AG09319 (cell line): ENCODE measurements around the gene KRT86.

Experiments used
- DNase-seq: peaks from one replicate; pipeline ENCODE4 v3.0.0-alpha.2; 2010; ENCODE audit warnings: low read depth; ENCODE audit errors: extremely low read depth
- CTCF ChIP-seq: IDR thresholded peaks from 2 replicates; pipeline ENCODE4 v1.5.1; 2011; ENCODE audit warnings: low read depth, mild to moderate bottlenecking, inconsistent platforms, low read length, moderate library complexity

Gene KRT86

DNA sequence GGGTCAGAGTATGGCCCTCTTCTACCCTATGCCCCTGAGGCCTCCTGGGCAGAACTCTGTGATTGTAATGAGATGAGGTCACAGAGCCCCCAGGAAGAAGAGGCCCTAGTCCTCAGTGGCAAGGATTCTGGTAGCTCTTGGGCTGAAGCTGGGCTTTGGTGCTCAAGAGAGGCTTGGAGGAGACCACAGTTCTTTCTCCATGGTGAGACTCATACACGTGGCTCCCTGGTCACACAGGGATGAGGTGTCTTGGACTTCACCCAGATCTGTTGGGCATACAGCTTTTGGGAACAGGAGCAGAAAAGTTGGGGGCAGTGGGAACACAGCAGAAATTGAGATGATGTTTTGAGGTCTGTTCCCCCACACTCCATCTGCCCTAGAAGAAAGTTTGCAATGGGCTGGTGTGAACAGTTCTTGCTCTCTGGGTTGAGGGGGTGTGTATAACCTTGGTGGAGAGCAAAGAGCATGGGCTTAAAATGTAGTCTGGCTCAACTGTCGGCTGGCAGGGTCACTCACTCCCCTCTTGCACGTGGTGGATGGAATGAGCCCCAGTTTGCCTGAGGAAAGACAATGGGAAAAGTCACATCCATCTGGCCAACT, at the start of gene KRT86:
Gene KRT86 (plus strand): TSS at position 125 of the 600 bp plus-strand sequence. CDS start 27,272 bp downstream, outside the sequence.
- no peak for TF ChIP-seq CTCF
- no peak for DNase-seq

- no peak for DNase-seq
- no peak for TF ChIP-seq CTCF
These were observed 48.7 kb upstream of the KRT86 start for GRCh38 chr12:52225752-52226151.

DNA sequence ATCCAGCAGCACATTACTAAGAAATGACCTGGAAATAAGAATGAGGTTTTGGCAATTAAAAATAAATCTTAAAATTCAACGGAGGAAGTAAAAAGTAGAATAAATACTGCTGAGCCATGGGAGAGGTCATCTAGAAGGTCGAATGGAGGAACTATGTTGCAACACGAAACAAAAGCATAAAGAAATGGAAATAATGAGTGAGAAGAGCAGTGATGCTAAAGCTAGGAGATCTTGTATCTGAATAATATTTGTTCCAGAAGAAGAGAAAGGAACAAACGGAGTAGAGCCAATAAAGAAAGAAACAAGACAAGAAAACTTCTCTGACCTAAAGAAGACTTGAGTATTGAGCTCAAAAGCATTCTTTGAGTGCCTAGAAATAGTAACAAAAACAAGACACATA, 48.0 kb upstream of the KRT86 start:
- no peak for TF ChIP-seq CTCF
- DNase-seq = no peak

DNA sequence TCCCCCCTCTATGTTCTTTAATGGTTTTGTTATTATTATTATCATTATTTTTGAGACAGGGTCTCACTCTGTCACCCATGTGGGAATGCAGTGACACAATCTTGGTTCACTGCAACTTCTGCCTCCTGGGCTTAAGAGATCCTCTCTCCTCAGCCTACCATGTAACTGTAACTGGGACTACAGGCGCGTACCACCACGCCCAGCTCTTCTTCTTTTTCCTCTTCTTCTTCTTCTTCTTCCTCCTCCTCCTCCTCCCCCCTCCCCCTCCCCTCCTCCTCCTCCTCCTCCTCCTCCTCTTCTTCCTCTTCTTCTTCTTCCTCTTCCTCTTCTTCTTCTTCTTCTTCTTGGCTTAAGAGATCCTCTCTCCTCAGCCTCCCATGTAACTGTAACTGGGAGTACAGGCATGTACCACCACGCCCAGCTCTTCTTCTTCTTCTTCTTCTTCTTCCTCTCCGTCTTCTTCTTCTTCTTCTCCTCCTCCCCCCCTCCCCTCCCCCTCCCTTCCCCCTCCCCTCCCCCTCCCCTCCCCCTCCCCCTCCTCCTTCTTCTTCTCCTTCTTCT, 46.8 kb upstream of the KRT86 start:
- TF ChIP-seq CTCF = no peak
- DNase-seq = no peak

DNA sequence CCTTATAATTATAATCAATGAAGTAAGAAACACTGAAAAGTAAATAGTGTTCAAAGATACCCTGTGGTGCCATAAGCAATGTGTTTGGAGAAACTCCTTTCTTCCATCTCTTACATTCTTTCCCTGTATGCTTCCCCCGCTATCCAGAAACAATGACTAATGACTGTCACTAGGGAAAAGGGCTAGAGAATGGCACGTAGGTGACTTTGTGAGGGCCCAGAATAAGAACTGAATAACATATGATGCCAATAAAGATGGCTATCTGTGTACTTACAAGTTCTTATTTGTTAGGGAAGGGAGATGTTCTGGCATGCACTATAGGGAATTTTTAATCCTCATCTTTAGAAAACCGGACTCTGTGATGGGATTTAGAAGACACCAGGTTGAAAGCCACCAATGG, 46.1 kb upstream of the KRT86 start:
- no peak for DNase-seq
- TF ChIP-seq CTCF = no peak

DNA sequence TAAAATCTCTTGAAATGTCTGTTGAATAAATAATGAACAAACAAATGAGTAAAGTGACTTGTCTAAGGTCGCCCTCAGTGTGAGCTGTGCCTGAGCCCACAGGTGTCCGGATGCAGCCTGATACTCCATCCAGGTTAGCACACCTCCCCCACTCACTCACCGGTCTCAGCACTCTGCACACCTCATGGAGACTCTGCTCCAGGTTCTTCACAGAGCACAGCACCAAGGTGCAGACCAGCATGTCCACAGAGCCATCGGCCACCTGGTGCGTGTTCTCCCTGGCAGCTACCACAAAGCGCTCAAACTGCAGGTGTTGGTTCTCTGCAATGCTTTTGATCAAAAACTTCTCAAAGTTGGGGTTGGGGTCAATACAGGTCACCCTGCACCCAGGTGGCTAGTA, 45.5 kb upstream of the KRT86 start:
- DNase-seq = no peak
- no peak for TF ChIP-seq CTCF

DNA sequence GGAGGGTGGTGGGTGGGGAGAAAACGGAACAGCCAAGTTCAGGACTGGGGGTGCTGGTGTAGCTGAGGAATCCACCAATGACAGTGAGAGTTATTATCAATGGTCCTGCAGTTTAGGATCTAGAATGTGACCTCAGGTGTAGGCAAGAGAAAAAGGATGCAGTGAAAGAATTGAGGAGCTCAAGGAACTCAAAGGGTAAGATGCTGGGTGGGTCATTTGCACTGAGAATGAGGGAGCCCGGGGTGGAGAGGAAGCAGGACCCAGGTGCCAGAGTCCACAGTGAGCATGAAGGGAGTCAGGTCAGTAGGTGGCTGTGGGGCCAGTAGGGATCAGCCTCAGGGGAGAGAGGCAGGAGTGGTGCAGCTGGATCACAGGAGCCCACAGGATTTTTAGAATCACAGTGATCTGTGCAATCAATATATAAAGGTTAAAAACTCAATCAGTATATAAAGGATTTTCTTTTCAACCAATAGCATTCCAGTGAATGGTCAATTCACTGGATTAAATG, 44.6 kb upstream of the KRT86 start:
- TF ChIP-seq CTCF = no peak
- no peak for DNase-seq
